ENCODE results near the gene EXD2.
"Not testable (repeated sequence)": the region's sequence is repeated elsewhere in the genome, so short reads cannot be mapped to it uniquely, and the experiment has no call there.

The EXD2 gene

DNA sequence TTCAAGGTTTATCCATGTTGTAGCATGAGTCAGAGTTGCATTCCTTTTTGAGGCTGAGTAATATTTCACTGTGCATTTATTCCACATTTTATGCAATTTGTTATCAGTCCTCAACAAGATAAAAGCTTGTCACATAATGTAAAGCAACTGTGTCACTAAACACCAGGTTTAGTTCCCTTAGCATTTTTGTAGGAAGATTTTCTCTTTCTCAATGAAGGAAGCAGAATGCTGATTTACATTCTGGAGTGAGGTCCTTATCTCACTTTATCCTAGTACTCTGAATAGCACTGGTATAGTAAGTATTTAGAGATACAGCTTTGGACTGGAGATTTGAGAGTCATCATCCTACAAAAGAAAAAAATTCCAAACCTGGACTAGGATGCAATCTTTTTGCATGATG lies 9.8 kb upstream of the EXD2 start:
- Histone ChIP-seq H4K20me1 (ENCODE audit: control insufficient read depth, insufficient read depth, low read depth, low read length) (no peaks in the 10 kb centered on the region), H3K4me2 (ENCODE audit: low read length) (no peak overlapping the region), H3F3A (ENCODE audit: control insufficient read depth, insufficient read depth) (no peaks in the 10 kb centered on the region), H3K4me1 (ENCODE audit: control insufficient read depth, low read length) (no peaks in the 10 kb centered on the region), H3K27me3 (ENCODE audit: control insufficient read depth, low read length) (no peaks in the 10 kb centered on the region; the same call in 1 of the 2 replicates), H3K9me2 (replicated peaks; ENCODE audit: control insufficient read depth, low read length) (no peaks in the 10 kb centered on the region), H3K27ac (ENCODE audit: low read depth, low read length) (no peak overlapping the region), H3K4me3 (ENCODE audit: low read length) (no peak overlapping the region), H3K36me3 (ENCODE audit: control insufficient read depth, low read length) (no peaks in the 10 kb centered on the region), H3K9me3 (ENCODE audit: control insufficient read depth, insufficient read depth, low read length) (no peaks in the 10 kb centered on the region), H3K79me2 (ENCODE audit: control insufficient read depth, low read length) (no peaks in the 10 kb centered on the region)
- no peak for TF ChIP-seq EZH2phosphoT487 (IDR thresholded peaks at IDR 0.05; ENCODE audit: borderline replicate concordance, low read length)
- TF ChIP-seq, protein P1, sequence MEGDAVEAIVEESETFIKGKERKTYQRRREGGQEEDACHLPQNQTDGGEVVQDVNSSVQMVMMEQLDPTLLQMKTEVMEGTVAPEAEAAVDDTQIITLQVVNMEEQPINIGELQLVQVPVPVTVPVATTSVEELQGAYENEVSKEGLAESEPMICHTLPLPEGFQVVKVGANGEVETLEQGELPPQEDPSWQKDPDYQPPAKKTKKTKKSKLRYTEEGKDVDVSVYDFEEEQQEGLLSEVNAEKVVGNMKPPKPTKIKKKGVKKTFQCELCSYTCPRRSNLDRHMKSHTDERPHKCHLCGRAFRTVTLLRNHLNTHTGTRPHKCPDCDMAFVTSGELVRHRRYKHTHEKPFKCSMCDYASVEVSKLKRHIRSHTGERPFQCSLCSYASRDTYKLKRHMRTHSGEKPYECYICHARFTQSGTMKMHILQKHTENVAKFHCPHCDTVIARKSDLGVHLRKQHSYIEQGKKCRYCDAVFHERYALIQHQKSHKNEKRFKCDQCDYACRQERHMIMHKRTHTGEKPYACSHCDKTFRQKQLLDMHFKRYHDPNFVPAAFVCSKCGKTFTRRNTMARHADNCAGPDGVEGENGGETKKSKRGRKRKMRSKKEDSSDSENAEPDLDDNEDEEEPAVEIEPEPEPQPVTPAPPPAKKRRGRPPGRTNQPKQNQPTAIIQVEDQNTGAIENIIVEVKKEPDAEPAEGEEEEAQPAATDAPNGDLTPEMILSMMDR (IDR thresholded peaks at IDR 0.05; ENCODE audit: low read depth, low read length, poor library complexity, severe bottlenecking) = no peak

- H3K9me3 ChIP-seq (ENCODE audit: control insufficient read depth, insufficient read depth, low read length); H3K4me2 ChIP-seq (ENCODE audit: low read length); H3K79me2 ChIP-seq (ENCODE audit: control insufficient read depth, low read length); H3K36me3 ChIP-seq (ENCODE audit: control insufficient read depth, low read length); H3K27ac ChIP-seq (ENCODE audit: low read depth, low read length); H3F3A ChIP-seq (ENCODE audit: control insufficient read depth, insufficient read depth); H3K27me3 ChIP-seq (ENCODE audit: control insufficient read depth, low read length); H4K20me1 ChIP-seq (ENCODE audit: control insufficient read depth, insufficient read depth, low read depth, low read length); H3K4me1 ChIP-seq (ENCODE audit: control insufficient read depth, low read length); H3K9me2 ChIP-seq (replicated peaks; ENCODE audit: control insufficient read depth, low read length); H3K4me3 ChIP-seq (ENCODE audit: low read length): not testable (repeated sequence)
These were observed 8.7 kb upstream of the EXD2 start for GRCh38 chr14:69182580-69182979.

GRCh38 chr14:69183735-69184134 lies 7.6 kb upstream of the EXD2 start:
- Histone ChIP-seq H3K9me3 (ENCODE audit: control insufficient read depth, insufficient read depth, low read length) (no peaks in the 10 kb centered on the region), H3K79me2 (ENCODE audit: control insufficient read depth, low read length) (no peaks in the 10 kb centered on the region), H3K4me1 (ENCODE audit: control insufficient read depth, low read length) (no peaks in the 10 kb centered on the region), H3K27me3 (ENCODE audit: control insufficient read depth, low read length) (no peaks in the 10 kb centered on the region; the same call in 1 of the 2 replicates), H4K20me1 (ENCODE audit: control insufficient read depth, insufficient read depth, low read depth, low read length) (no peaks in the 10 kb centered on the region), H3K9me2 (replicated peaks; ENCODE audit: control insufficient read depth, low read length) (no peaks in the 10 kb centered on the region), H3K4me2 (ENCODE audit: low read length) (no peak overlapping the region), H3K36me3 (ENCODE audit: control insufficient read depth, low read length) (no peaks in the 10 kb centered on the region), H3K4me3 (ENCODE audit: low read length) (no peak overlapping the region), H3K27ac (ENCODE audit: low read depth, low read length) (no peak overlapping the region), H3F3A (ENCODE audit: control insufficient read depth, insufficient read depth) (no peaks in the 10 kb centered on the region)
- TF ChIP-seq EZH2phosphoT487 (IDR thresholded peaks at IDR 0.05; ENCODE audit: borderline replicate concordance, low read length) = no peak
- TF ChIP-seq, protein P1 (IDR thresholded peaks at IDR 0.05; ENCODE audit: low read depth, low read length, poor library complexity, severe bottlenecking) = no peak

DNA sequence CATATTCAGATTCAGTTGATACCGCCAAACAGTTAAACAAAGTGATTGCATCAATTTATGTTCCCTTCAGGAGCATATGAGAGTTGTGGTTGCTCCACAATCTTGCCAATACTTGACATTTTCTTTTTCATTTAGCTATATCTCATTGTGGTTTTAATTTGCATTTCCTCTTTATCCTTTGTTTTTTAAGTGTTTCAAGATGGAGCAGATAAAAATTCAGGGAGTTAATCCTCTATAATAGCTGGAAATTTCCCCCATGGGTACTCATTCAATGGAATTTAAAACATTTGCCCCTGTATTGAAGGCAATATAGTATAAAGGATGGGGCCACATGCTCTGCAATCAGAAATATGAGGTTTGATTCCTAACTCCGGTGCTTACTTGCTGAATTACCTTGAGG lies 1.1 kb upstream of the EXD2 start:
- no peaks in the 10 kb centered on the region for H3K36me3 ChIP-seq (ENCODE audit: control insufficient read depth, low read length)
- no peaks in the 10 kb centered on the region for H3K9me2 ChIP-seq (replicated peaks; ENCODE audit: control insufficient read depth, low read length)
- no peaks in the 10 kb centered on the region for H3K27me3 ChIP-seq (ENCODE audit: control insufficient read depth, low read length)
- H3K4me2 ChIP-seq (ENCODE audit: low read length) = peak overlapping the region; percentile 76
- TF ChIP-seq, protein P1 (IDR thresholded peaks at IDR 0.05; ENCODE audit: low read depth, low read length, poor library complexity, severe bottlenecking) = no peak
- no peak for TF ChIP-seq EZH2phosphoT487 (IDR thresholded peaks at IDR 0.05; ENCODE audit: borderline replicate concordance, low read length)
- H3K4me3 ChIP-seq (ENCODE audit: low read length) = peak overlapping the region; percentile 82
- H3K79me2 ChIP-seq (ENCODE audit: control insufficient read depth, low read length) = peaks cover 5% of the 10 kb centered on the region; the same call in 1 of the 2 replicates
- H3K9me3 ChIP-seq (ENCODE audit: control insufficient read depth, insufficient read depth, low read length) = no peaks in the 10 kb centered on the region
- H3F3A ChIP-seq (ENCODE audit: control insufficient read depth, insufficient read depth) = peaks cover 6% of the 10 kb centered on the region; the same call in 1 of the 2 replicates
- no peaks in the 10 kb centered on the region for H4K20me1 ChIP-seq (ENCODE audit: control insufficient read depth, insufficient read depth, low read depth, low read length)
- peaks cover 19% of the 10 kb centered on the region for H3K4me1 ChIP-seq (ENCODE audit: control insufficient read depth, low read length)
- H3K27ac ChIP-seq (ENCODE audit: low read depth, low read length) = no peak overlapping the region
